GM12878 (cell line): Measurements from ENCODE around the gene MEIS1. TPM values are rescaled to one million over a fixed set of nuclear protein-coding genes. Genes with fewer than 3 reads are reported as not detected.

Experiments used
- ATAC-seq: fragments of 200-7000 bp; cut with Tn5 transposase; 3 replicates; pipeline ENCODE4 v1.9.1; 2020; ENCODE audit warnings: mild to moderate bottlenecking, moderate library complexity
- BruUV-seq: library from RNA; stranded (reverse); fragments of 400-500 nt; replicated peaks from 2 replicates; lab custom pipeline; 2021; lab: Mats Ljungman, UMichigan
- CTCF ChIA-PET: fragments of 300-600 bp; sonication (Branson Sonifier 250); formaldehyde crosslinking; extraction: SDS; loops from one replicate; lab custom pipeline; 2021; ENCODE audit warnings: inconsistent platforms; lab: Yijun Ruan, JAX
- POLR2A ChIA-PET: fragments of 350-600 bp; formaldehyde crosslinking; extraction: SDS; loops from one replicate; lab custom pipeline; 2021; ENCODE audit warnings: inconsistent platforms; lab: Charles Lee
- RAD21 ChIA-PET: fragments of 300-600 bp; sonication (Branson Sonifier 250); formaldehyde crosslinking; loops from one replicate; lab custom pipeline; 2023; ENCODE audit warnings: antibody characterized with exemption; ENCODE audit not compliant: unreplicated experiment; lab: Charles Lee
- SMC1A ChIA-PET: fragments of 300-600 bp; sonication (Branson Sonifier 250); formaldehyde crosslinking; loops from one replicate; lab custom pipeline; 2023; ENCODE audit not compliant: unreplicated experiment, uncharacterized antibody; lab: Charles Lee
- DNase-seq: peaks from one replicate; pipeline ENCODE4 v3.0.0-alpha.2; 2011; ENCODE audit warnings: low read depth, low spot score
- FAIRE-seq: peaks from 3 replicates; lab custom pipeline; 2011; peaks lifted over from hg19 to GRCh38; lab: Jason Lieb, UNC
- H2AFZ ChIP-seq: 2 replicates; pipeline ENCODE4 v1.6.0; 2011; ENCODE audit warnings: low read depth, low read length, control low read depth; ENCODE audit not compliant: control insufficient read depth
- H3K27ac ChIP-seq: 2 replicates; pipeline ENCODE4 v1.5.1; 2011; ENCODE audit warnings: control low read depth; ENCODE audit not compliant: control insufficient read depth, insufficient read depth
- H3K27me3 ChIP-seq, 2 experiments: replicated peaks in 1 of 2; 2 replicates each; pipeline versions ENCODE4 v1.6.0 to v1.6.1; 2011; ENCODE audit warnings: low read length in 1 of 2; ENCODE audit not compliant: control insufficient read depth in 2 of 2, insufficient read depth in 2 of 2
- H3K36me3 ChIP-seq, 2 experiments: 2 replicates each; pipeline ENCODE4 v1.5.1; 2011; ENCODE audit warnings: low read length in 1 of 2; ENCODE audit not compliant: control insufficient read depth in 2 of 2, insufficient read depth in 2 of 2
- H3K4me1 ChIP-seq: 2 replicates; pipeline ENCODE4 v1.6.1; 2011; ENCODE audit warnings: mild to moderate bottlenecking, low read length, moderate library complexity, mixed read lengths; ENCODE audit not compliant: control insufficient read depth, insufficient read depth
- H3K4me2 ChIP-seq: 2 replicates; pipeline ENCODE4 v1.6.0; 2011; ENCODE audit warnings: control low read depth; ENCODE audit not compliant: control insufficient read depth, insufficient read depth
- H3K4me3 ChIP-seq: fragments of 200-600 bp; sonication (generic); 2 replicates; pipeline ENCODE4 v1.5.1; 2016
- H3K79me2 ChIP-seq: 2 replicates; pipeline ENCODE4 v1.6.0; 2011; ENCODE audit warnings: low read length; ENCODE audit not compliant: control insufficient read depth, insufficient read depth
- H3K9ac ChIP-seq: 2 replicates; pipeline ENCODE4 v1.8.0; 2011; ENCODE audit warnings: low read length, control low read depth, mixed read lengths; ENCODE audit not compliant: control insufficient read depth, insufficient read depth
- H3K9me3 ChIP-seq: replicated peaks from 3 replicates; pipeline ENCODE4 v1.5.1; 2011; ENCODE audit warnings: mild to moderate bottlenecking, low read length; ENCODE audit not compliant: control insufficient read depth, insufficient read depth
- H4K20me1 ChIP-seq: 2 replicates; pipeline ENCODE4 v1.6.0; 2011; ENCODE audit not compliant: control insufficient read depth, insufficient read depth
- CTCF ChIP-seq, 3 experiments: IDR thresholded peaks in 2 of 3; conservative IDR thresholded peaks in 1 of 3; 2 replicates each; pipeline ENCODE4 v1.5.1; 2011; ENCODE audit warnings: low read depth in 3 of 3, low read length in 3 of 3, mild to moderate bottlenecking in 3 of 3, control low read depth in 2 of 3, moderate library complexity in 2 of 3, inconsistent platforms in 1 of 3, mixed read lengths in 1 of 3; ENCODE audit not compliant: control insufficient read depth in 2 of 3, insufficient read depth in 1 of 3; ENCODE audit errors: extremely low read depth in 1 of 3
- JUND ChIP-seq: IDR thresholded peaks from 2 replicates; pipeline ENCODE4 v1.6.1; 2012; ENCODE audit warnings: low read depth, mild to moderate bottlenecking, low read length, improper control_type of control experiment, moderate library complexity
- MYB ChIP-seq: fragments of 150-350 bp; IDR thresholded peaks from 2 replicates; pipeline ENCODE4 v1.6.1; 2014; ENCODE audit warnings: mild to moderate bottlenecking, low read depth, low read length, borderline replicate concordance
- PRDM15 ChIP-seq: fragments of 450-650 bp; formaldehyde crosslinking; IDR thresholded peaks from 2 replicates; pipeline ENCODE4 v1.4.0; 2020; ENCODE audit warnings: mild to moderate bottlenecking, moderate library complexity
- SKIL ChIP-seq: fragments of 450-650 bp; IDR thresholded peaks from 2 replicates; pipeline ENCODE4 v1.6.1; 2017; ENCODE audit warnings: mild to moderate bottlenecking, low read depth, inconsistent platforms; ENCODE audit not compliant: poor library complexity, severe bottlenecking
- TARDBP ChIP-seq: IDR thresholded peaks from 2 replicates; pipeline ENCODE4 v1.6.1; 2016; ENCODE audit warnings: borderline replicate concordance
- WGBS: methylation state at CpG from one replicate; pipeline ENCODE4 v1.1.6; 2016; ENCODE audit warnings: low lambda C conversion rate; ENCODE audit not compliant: insufficient replicate concordance, insufficient coverage; ENCODE audit errors: missing lambda C conversion rate; 5-methylcytosine and 5-hydroxymethylcytosine counted together
- in situ Hi-C: fragments of 300-500 bp; cut with MboI; formaldehyde crosslinking; loops from 9 replicates; pipeline ENCODE4 v1.14.3; 2018; ENCODE audit warnings: mixed read lengths
- intact Hi-C: fragments of 100-400 bp; cut with micrococcal nuclease; formaldehyde crosslinking; loops from one replicate; pipeline ENCODE4 v1.14.2; 2022; ENCODE audit not compliant: unreplicated experiment
- polyA plus RNA-seq, 11 experiments: library from polyadenylated mRNA; depleted of rRNA in 4 of 11; unstranded in 6 of 11; stranded (reverse) in 5 of 11; fragments of >200 nt; fragmentation: Nextera tagmentation in 4 of 11; fragmentation: Illumina TruSeq in 1 of 11; extraction: Ambion mirVana in 4 of 11; extraction: Trizol in 1 of 11; gene quantifications; 1 replicate in 1 of 11; 2 replicates in 10 of 11; pipeline versions ENCODE4 v1.2.1 to v1.2.3, GENCODE V29; 2011 to 2016; ENCODE audit warnings: inconsistent platforms in 2 of 11, missing spikeins in 2 of 11, low read depth in 1 of 11
- total RNA-seq, 4 experiments: library from RNA; depleted of rRNA in 3 of 4; stranded (reverse); fragments of >200 nt in 3 of 4; fragmentation: Illumina TruSeq in 1 of 4; extraction: Trizol in 1 of 4; gene quantifications; 2 replicates each; pipeline versions ENCODE4 v1.2.1 to v1.2.3, GENCODE V29; 2013 to 2021
- TF ChIP-seq, protein P1 (sequence below): fragments of 450-650 bp; IDR thresholded peaks from 2 replicates; pipeline ENCODE4 v1.6.1; 2014; ENCODE audit warnings: mild to moderate bottlenecking

MEIS1 gene
- total and polyA plus RNA-seq, 10 of the 15 experiments (the other 5 are each of a cell fraction or from before 2014, with no cell fraction given): 0.04 to 0.31 (median 0.14) TPM; not detected in 6

GRCh38 chr2:66585587-66585986, 150.7 kb downstream of the MEIS1 start (continued):
- TF ChIP-seq SKIL: no peak
- no peak for TF ChIP-seq MYB
- TF ChIP-seq, protein P1, sequence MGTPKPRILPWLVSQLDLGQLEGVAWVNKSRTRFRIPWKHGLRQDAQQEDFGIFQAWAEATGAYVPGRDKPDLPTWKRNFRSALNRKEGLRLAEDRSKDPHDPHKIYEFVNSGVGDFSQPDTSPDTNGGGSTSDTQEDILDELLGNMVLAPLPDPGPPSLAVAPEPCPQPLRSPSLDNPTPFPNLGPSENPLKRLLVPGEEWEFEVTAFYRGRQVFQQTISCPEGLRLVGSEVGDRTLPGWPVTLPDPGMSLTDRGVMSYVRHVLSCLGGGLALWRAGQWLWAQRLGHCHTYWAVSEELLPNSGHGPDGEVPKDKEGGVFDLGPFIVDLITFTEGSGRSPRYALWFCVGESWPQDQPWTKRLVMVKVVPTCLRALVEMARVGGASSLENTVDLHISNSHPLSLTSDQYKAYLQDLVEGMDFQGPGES: no peak
- TF ChIP-seq TARDBP: no peak

DNA sequence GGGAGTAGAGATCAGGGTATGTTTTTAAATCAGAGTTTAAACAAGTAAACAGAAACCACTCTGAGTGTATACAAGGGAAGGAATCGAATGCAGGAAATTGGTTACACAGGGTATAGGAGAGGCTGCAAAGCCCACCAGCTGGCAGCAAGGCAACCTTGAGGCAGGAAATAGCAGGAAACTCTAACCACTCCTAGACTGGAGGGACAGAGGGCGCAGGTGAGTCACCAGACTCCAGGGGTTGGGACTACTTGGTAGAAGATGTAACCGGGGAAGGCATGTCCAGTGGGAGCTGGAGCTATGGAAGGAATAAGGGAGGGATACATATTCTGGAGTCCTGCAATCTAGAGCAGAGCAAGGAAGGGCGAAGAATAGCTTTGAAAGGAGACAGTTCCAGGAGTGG, 152.3 kb downstream of the MEIS1 start:
- H4K20me1 ChIP-seq: no peaks in the 10 kb centered on the region
- H3K36me3 ChIP-seq: no peaks in the 10 kb centered on the region
- POLR2A ChIA-PET: no interaction called here
- intact Hi-C loops: no loop called here
- no peak overlapping the region for H2AFZ ChIP-seq
- no peak for FAIRE-seq
- H3K79me2 ChIP-seq: no peaks in the 10 kb centered on the region
- ATAC-seq: no peak
- TF ChIP-seq CTCF (IDR thresholded peaks at IDR 0.05 in 2 of 3, conservative IDR thresholded peaks at IDR 0.05 in 1 of 3; ENCODE audit: control insufficient read depth in 2 of 3, extremely low read depth in 1 of 3, insufficient read depth in 1 of 3, low read depth in 3 of 3, low read length in 3 of 3) (peak in 1 of 3 experiments; percentile 3; a peak in 1 of 6 replicates), JUND (no peak), PRDM15 (CRISPR knock-in tag) (no peak)
- TF ChIP-seq, all 136 proteins: peak for 1
- in situ Hi-C loops: no loop called here
- Histone ChIP-seq H3K9me3 (no peaks in the 10 kb centered on the region), H3K27me3 (peaks cover 0 to 14% of the 10 kb centered on the region in 2 experiments; a peak in 2 of 4 replicates), H3K4me2 (no peak overlapping the region), H3K27ac (no peak overlapping the region), H3K4me3 (no peak overlapping the region), H3K4me1 (no peaks in the 10 kb centered on the region), H3K9ac (no peak overlapping the region)
- BruUV-seq: no TSS peak
- 0% methylated on average over 4 of the region's 4 CpGs for WGBS
- CTCF ChIA-PET: interaction anchor here (1.0 kb wide), 1 partner anchor 394 kb away, joined by 4 read pairs; no protein-coding TSS in a partner anchor
- RAD21 ChIA-PET: no interaction called here
- SMC1A ChIA-PET: interaction anchor here (0.7 kb wide), 1 partner anchor 159 kb away, joined by 3 read pairs; no protein-coding TSS in a partner anchor
- no peak for DNase-seq
